HepG2 (cell line): ENCODE data around the gene BAZ2A. TPM values are rescaled to one million over a fixed set of nuclear protein-coding genes. Genes with fewer than 3 reads are reported as not detected.
A peak's percentile ranks its signal among the peaks of the same experiment; 100 is the strongest.

ENCODE experiments used
- ATAC-seq: fragments of 200-7000 bp; cut with Tn5 transposase; 3 replicates; pipeline ENCODE4 v1.9.1; 2020; ENCODE audit warnings: mild to moderate bottlenecking, moderate library complexity
- BruUV-seq: library from RNA; stranded (reverse); fragments of 400-500 nt; replicated peaks from 2 replicates; lab custom pipeline; 2021; lab: Mats Ljungman, UMichigan
- CTCF ChIA-PET: fragments of 300-600 bp; formaldehyde crosslinking; extraction: SDS; loops from one replicate; lab custom pipeline; 2021; ENCODE audit warnings: low total read pairs, inconsistent platforms, low intra/inter-chr PET ratio; lab: Yijun Ruan, JAX
- POLR2A ChIA-PET: fragments of 350-600 bp; sonication (Branson Sonifier 250); formaldehyde crosslinking; loops from one replicate; lab custom pipeline; 2020; ENCODE audit warnings: antibody characterized with exemption, inconsistent platforms; lab: Yijun Ruan, JAX
- DNase-seq: peaks from one replicate; pipeline ENCODE4 v3.0.0-alpha.2; 2015; ENCODE audit warnings: low spot score
- FAIRE-seq: peaks from 3 replicates; lab custom pipeline; 2011; peaks lifted over from hg19 to GRCh38; lab: Jason Lieb, UNC
- H2AFZ ChIP-seq: one replicate; pipeline ENCODE4 v1.6.1; 2011; ENCODE audit warnings: low read length, inconsistent platforms
- H3K27ac ChIP-seq: fragments of 300-600 bp; 3 replicates; pipeline ENCODE4 v1.8.0; 2011; ENCODE audit warnings: mixed run types, mild to moderate bottlenecking, mixed read lengths, low read length, inconsistent platforms; ENCODE audit not compliant: insufficient read depth; ENCODE audit errors: extremely low read length
- H3K27me3 ChIP-seq, 2 experiments: fragments of 200-600 bp in 1 of 2; 2 replicates in 1 of 2; 3 replicates in 1 of 2; pipeline versions ENCODE4 v1.6.0 to v1.8.0; 2011; ENCODE audit warnings: low read length in 2 of 2, mild to moderate bottlenecking in 2 of 2, moderate library complexity in 2 of 2, inconsistent platforms in 1 of 2; ENCODE audit not compliant: insufficient read depth in 2 of 2, control insufficient read depth in 1 of 2
- H3K36me3 ChIP-seq, 2 experiments: fragments of 200-600 bp in 1 of 2; replicated peaks in 1 of 2; 2 replicates in 1 of 2; 3 replicates in 1 of 2; pipeline versions ENCODE4 v1.5.1 to v1.8.0; 2011; ENCODE audit warnings: low read length in 2 of 2, inconsistent platforms in 1 of 2; ENCODE audit not compliant: insufficient read depth in 2 of 2, control insufficient read depth in 1 of 2
- H3K4me1 ChIP-seq: 2 replicates; pipeline ENCODE4 v1.5.1; 2012; ENCODE audit warnings: low read length, inconsistent platforms; ENCODE audit not compliant: insufficient read depth
- H3K4me2 ChIP-seq: 2 replicates; pipeline ENCODE4 v1.6.0; 2011; ENCODE audit warnings: low read depth, low read length, inconsistent platforms
- H3K4me3 ChIP-seq, 3 experiments: fragments of 200-600 bp in 1 of 3; sonication (generic), shearing (Covaris generic) in 1 of 3; replicated peaks in 1 of 3; 2 replicates each; pipeline ENCODE4 v1.5.1; 2011 to 2016; ENCODE audit warnings: low read length in 3 of 3, inconsistent platforms in 2 of 3, low read depth in 2 of 3, mild to moderate bottlenecking in 2 of 3, control low read depth in 1 of 3, mixed read lengths in 1 of 3; ENCODE audit not compliant: insufficient read depth in 1 of 3
- H3K79me2 ChIP-seq: one replicate; pipeline ENCODE4 v1.6.1; 2011; ENCODE audit warnings: low read length, inconsistent platforms; ENCODE audit not compliant: insufficient read depth
- H3K9ac ChIP-seq: 2 replicates; pipeline ENCODE4 v1.6.0; 2011; ENCODE audit warnings: mild to moderate bottlenecking, low read depth, low read length, inconsistent platforms; ENCODE audit not compliant: insufficient read depth
- H3K9me3 ChIP-seq: 2 replicates; pipeline ENCODE4 v1.5.1; 2012; ENCODE audit warnings: mild to moderate bottlenecking, low read length
- H4K20me1 ChIP-seq: 2 replicates; pipeline ENCODE4 v1.6.0; 2011; ENCODE audit warnings: inconsistent platforms, mild to moderate bottlenecking, low read length, moderate library complexity; ENCODE audit not compliant: insufficient read depth
- FOSL2 ChIP-seq: sonication (generic); formaldehyde crosslinking; IDR thresholded peaks from 2 replicates; pipeline ENCODE4 v1.4.0; 2020; ENCODE audit warnings: missing genetic modification reagents
- IRF2 ChIP-seq: IDR thresholded peaks from 2 replicates; pipeline ENCODE4 v1.6.1; 2018; ENCODE audit warnings: missing genetic modification reagents, missing compliant biosample characterization
- POLR2A ChIP-seq, 2 experiments: IDR thresholded peaks; 2 replicates each; pipeline ENCODE4 v1.6.1; 2011; ENCODE audit warnings: low read depth in 2 of 2, low read length in 2 of 2, mild to moderate bottlenecking in 1 of 2, moderate library complexity in 1 of 2; ENCODE audit not compliant: insufficient read depth in 1 of 2
- RARA ChIP-seq: IDR thresholded peaks from 2 replicates; pipeline ENCODE4 v1.6.1; 2016; ENCODE audit warnings: missing genetic modification reagents, missing compliant biosample characterization
- RXRB ChIP-seq: IDR thresholded peaks from 2 replicates; pipeline ENCODE4 v1.6.1; 2016; ENCODE audit warnings: borderline replicate concordance, missing genetic modification reagents, missing compliant biosample characterization
- SALL2 ChIP-seq: sonication (generic); formaldehyde crosslinking; IDR thresholded peaks from 2 replicates; pipeline ENCODE4 v1.8.1; 2023; ENCODE audit warnings: mild to moderate bottlenecking, missing genetic modification reagents, inconsistent platforms
- TOPORS ChIP-seq: sonication (generic); formaldehyde crosslinking; IDR thresholded peaks from 2 replicates; pipeline ENCODE4 v1.8.0; 2023; ENCODE audit warnings: mild to moderate bottlenecking, missing genetic modification reagents
- ZNF160 ChIP-seq: sonication (generic); formaldehyde crosslinking; IDR thresholded peaks from 2 replicates; pipeline ENCODE4 v1.8.0; 2022; ENCODE audit warnings: mild to moderate bottlenecking, inconsistent platforms, missing genetic modification reagents
- ZNF713 ChIP-seq: sonication (generic); formaldehyde crosslinking; IDR thresholded peaks from 2 replicates; pipeline ENCODE4 v1.4.0; 2020; ENCODE audit warnings: mild to moderate bottlenecking, missing genetic modification reagents
- ZNF792 ChIP-seq: IDR thresholded peaks from 2 replicates; pipeline ENCODE4 v1.6.1; 2016
- WGBS: methylation state at CpG from one replicate; pipeline ENCODE4 v1.1.6; 2017; ENCODE audit warnings: low lambda C conversion rate; 5-methylcytosine and 5-hydroxymethylcytosine counted together
- in situ Hi-C: cut with HindIII; loops from 2 replicates; pipeline ENCODE4 v1.10.0; 2017; ENCODE audit warnings: low pct_unique_long_range_greater_than_20kb; ENCODE audit not compliant: extremely low pct_ligation_motif_present
- intact Hi-C: fragments of 100-400 bp; cut with micrococcal nuclease; formaldehyde crosslinking; loops from one replicate; pipeline ENCODE4 v1.10.0; 2022; ENCODE audit not compliant: unreplicated experiment
- polyA plus RNA-seq, 8 experiments: library from polyadenylated mRNA; depleted of rRNA in 3 of 8; stranded (reverse) in 7 of 8; unstranded in 1 of 8; fragments of >200 nt; fragmentation: Illumina TruSeq in 4 of 8; extraction: Trizol in 4 of 8; gene quantifications; 2 replicates each; pipeline versions ENCODE4 v1.2.1 to v1.2.3, GENCODE V29; 2011 to 2016; ENCODE audit warnings: low read depth in 4 of 8, missing spikeins in 1 of 8, mixed read lengths in 1 of 8; ENCODE audit not compliant: insufficient read depth in 1 of 8
- total RNA-seq, 5 experiments: library from RNA; depleted of rRNA; stranded (reverse); fragments of >200 nt; fragmentation: Illumina TruSeq; extraction: Trizol; gene quantifications; 2 replicates each; pipeline ENCODE4 v1.2.3, GENCODE V29; 2016; ENCODE audit warnings: low read depth in 1 of 5
- TF ChIP-seq, protein P1 (sequence below): sonication (generic); formaldehyde crosslinking; IDR thresholded peaks from 2 replicates; pipeline ENCODE4 v1.5.0; 2020; ENCODE audit warnings: mild to moderate bottlenecking, missing genetic modification reagents
- TF ChIP-seq, protein P2 (sequence below): sonication (generic); formaldehyde crosslinking; IDR thresholded peaks from 2 replicates; pipeline ENCODE4 v1.5.1; 2020; ENCODE audit warnings: mild to moderate bottlenecking, moderate library complexity, missing genetic modification reagents
- TF ChIP-seq, protein P3 (sequence below): sonication (generic); formaldehyde crosslinking; IDR thresholded peaks from 2 replicates; pipeline ENCODE4 v1.9.0; 2021; ENCODE audit warnings: missing genetic modification reagents, borderline replicate concordance
- TF ChIP-seq, protein P4 (sequence below): sonication (generic); formaldehyde crosslinking; IDR thresholded peaks from 2 replicates; pipeline ENCODE4 v1.8.0; 2022; ENCODE audit warnings: mild to moderate bottlenecking, missing genetic modification reagents

The BAZ2A gene
- total and polyA plus RNA-seq, 2 of the 13 experiments (the other 11 are each of a cell fraction or from before 2014, with no cell fraction given): 21.8 to 73.5 TPM

DNA sequence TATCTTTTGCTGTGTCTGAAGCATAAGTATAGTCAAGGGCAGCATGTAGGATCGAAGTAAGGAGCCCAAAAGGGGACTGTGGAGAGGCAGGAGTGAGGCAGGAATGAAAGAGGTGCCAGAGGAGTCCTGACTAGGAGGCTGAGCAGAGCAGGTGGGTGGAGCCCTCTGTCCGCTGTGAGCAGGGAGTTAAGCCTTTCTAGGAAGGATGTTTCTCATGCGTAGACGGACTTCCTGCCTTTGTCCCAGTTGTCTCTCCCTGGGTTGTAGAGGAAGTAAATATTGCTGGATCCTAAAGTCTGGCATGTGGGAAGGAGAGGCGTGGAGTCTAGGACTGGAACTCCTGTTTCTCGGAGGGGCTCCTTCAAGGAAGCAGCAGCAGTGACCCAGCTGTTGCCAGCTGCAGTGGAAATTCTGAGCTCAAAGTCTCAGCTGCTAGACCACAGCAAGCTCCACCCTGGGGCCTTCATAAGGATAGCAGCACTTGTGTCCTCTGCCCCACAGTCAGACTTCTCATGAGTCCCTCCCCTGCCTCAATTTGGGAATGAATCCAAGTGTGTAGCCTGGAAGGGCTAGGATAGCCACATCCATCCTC lies 64.5 kb downstream of the BAZ2A start:
- intact Hi-C loops (no loop called here), in situ Hi-C loops (no loop called here)
- Histone ChIP-seq H3K4me3 (peak overlapping the region; percentile 22 to 62 (median 42); a peak in 5 of 6 replicates), H3K27me3 (no peaks in the 10 kb centered on the region), H3K9ac (peak overlapping the region; percentile 50; the same call in 1 of the 2 replicates), H3K4me1 (peaks cover 37% of the 10 kb centered on the region), H3K27ac (peak overlapping the region; percentile 36), H3K79me2 (no peaks in the 10 kb centered on the region), H3K4me2 (peak overlapping the region; percentile 86), H3K9me3 (no peaks in the 10 kb centered on the region), H3K36me3 (no peaks in the 10 kb centered on the region), H4K20me1 (no peaks in the 10 kb centered on the region), H2AFZ (peak overlapping the region; percentile 71)
- 19% methylated on average over 6 of the region's 6 CpGs for WGBS
- POLR2A ChIA-PET: no interaction called here
- CTCF ChIA-PET: no interaction called here
- ATAC-seq: peak; percentile 94
- no TSS peak for BruUV-seq
- FAIRE-seq: peak; percentile 81
- DNase-seq: peak; percentile 54
- TF ChIP-seq POLR2A (IDR thresholded peaks at IDR 0.05; ENCODE audit: insufficient read depth in 1 of 2, low read depth in 2 of 2, low read length in 2 of 2): 0 out of 4 replicates have a peak, but pooled peaks have one; percentile 27 to 29
- TF ChIP-seq, protein P1, sequence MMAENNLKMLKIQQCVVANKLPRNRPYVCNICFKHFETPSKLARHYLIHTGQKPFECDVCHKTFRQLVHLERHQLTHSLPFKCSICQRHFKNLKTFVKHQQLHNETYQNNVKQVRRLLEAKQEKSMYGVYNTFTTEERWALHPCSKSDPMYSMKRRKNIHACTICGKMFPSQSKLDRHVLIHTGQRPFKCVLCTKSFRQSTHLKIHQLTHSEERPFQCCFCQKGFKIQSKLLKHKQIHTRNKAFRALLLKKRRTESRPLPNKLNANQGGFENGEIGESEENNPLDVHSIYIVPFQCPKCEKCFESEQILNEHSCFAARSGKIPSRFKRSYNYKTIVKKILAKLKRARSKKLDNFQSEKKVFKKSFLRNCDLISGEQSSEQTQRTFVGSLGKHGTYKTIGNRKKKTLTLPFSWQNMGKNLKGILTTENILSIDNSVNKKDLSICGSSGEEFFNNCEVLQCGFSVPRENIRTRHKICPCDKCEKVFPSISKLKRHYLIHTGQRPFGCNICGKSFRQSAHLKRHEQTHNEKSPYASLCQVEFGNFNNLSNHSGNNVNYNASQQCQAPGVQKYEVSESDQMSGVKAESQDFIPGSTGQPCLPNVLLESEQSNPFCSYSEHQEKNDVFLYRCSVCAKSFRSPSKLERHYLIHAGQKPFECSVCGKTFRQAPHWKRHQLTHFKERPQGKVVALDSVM (CRISPR knock-in tag): peak; percentile 44
- peak; percentile 20; the same call in 1 of the 2 replicates for TF ChIP-seq FOSL2 (CRISPR knock-in tag)
- peak; percentile 19; the same call in 1 of the 2 replicates for TF ChIP-seq IRF2 (CRISPR knock-in tag)
- TF ChIP-seq, protein P2, sequence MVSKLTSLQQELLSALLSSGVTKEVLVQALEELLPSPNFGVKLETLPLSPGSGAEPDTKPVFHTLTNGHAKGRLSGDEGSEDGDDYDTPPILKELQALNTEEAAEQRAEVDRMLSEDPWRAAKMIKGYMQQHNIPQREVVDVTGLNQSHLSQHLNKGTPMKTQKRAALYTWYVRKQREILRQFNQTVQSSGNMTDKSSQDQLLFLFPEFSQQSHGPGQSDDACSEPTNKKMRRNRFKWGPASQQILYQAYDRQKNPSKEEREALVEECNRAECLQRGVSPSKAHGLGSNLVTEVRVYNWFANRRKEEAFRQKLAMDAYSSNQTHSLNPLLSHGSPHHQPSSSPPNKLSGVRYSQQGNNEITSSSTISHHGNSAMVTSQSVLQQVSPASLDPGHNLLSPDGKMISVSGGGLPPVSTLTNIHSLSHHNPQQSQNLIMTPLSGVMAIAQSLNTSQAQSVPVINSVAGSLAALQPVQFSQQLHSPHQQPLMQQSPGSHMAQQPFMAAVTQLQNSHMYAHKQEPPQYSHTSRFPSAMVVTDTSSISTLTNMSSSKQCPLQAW (CRISPR knock-in tag): 0 out of 2 replicates have a peak, but pooled peaks have one; percentile 19
- TF ChIP-seq, protein P3, sequence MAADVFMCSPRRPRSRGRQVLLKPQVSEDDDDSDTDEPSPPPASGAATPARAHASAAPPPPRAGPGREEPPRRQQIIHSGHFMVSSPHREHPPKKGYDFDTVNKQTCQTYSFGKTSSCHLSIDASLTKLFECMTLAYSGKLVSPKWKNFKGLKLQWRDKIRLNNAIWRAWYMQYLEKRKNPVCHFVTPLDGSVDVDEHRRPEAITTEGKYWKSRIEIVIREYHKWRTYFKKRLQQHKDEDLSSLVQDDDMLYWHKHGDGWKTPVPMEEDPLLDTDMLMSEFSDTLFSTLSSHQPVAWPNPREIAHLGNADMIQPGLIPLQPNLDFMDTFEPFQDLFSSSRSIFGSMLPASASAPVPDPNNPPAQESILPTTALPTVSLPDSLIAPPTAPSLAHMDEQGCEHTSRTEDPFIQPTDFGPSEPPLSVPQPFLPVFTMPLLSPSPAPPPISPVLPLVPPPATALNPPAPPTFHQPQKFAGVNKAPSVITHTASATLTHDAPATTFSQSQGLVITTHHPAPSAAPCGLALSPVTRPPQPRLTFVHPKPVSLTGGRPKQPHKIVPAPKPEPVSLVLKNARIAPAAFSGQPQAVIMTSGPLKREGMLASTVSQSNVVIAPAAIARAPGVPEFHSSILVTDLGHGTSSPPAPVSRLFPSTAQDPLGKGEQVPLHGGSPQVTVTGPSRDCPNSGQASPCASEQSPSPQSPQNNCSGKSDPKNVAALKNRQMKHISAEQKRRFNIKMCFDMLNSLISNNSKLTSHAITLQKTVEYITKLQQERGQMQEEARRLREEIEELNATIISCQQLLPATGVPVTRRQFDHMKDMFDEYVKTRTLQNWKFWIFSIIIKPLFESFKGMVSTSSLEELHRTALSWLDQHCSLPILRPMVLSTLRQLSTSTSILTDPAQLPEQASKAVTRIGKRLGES: no peak
- TF ChIP-seq, protein P4, sequence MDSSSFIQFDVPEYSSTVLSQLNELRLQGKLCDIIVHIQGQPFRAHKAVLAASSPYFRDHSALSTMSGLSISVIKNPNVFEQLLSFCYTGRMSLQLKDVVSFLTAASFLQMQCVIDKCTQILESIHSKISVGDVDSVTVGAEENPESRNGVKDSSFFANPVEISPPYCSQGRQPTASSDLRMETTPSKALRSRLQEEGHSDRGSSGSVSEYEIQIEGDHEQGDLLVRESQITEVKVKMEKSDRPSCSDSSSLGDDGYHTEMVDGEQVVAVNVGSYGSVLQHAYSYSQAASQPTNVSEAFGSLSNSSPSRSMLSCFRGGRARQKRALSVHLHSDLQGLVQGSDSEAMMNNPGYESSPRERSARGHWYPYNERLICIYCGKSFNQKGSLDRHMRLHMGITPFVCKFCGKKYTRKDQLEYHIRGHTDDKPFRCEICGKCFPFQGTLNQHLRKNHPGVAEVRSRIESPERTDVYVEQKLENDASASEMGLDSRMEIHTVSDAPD (CRISPR knock-in tag): no peak
- TF ChIP-seq TOPORS: no peak
- TF ChIP-seq RXRB (CRISPR knock-in tag): 0 out of 2 replicates have a peak, but pooled peaks have one; percentile 29
- no peak for TF ChIP-seq ZNF160 (CRISPR knock-in tag)
- no peak for TF ChIP-seq ZNF713 (CRISPR knock-in tag)
- 0 out of 2 replicates have a peak, but pooled peaks have one; percentile 29 for TF ChIP-seq SALL2 (CRISPR knock-in tag)
- TF ChIP-seq ZNF792 (CRISPR knock-in tag): no peak; the same call in 1 of the 2 replicates
- TF ChIP-seq RARA: 0 out of 2 replicates have a peak, but pooled peaks have one; percentile 30
